Measurements from ENCODE around the gene RBM38. TPM values are rescaled to one million over a fixed set of nuclear protein-coding genes. Genes with fewer than 3 reads are reported as not detected.

Gene RBM38
- total and polyA plus RNA-seq, 3 donors from 2014 or later: 69.6 to 114 (median 108) TPM

DNA sequence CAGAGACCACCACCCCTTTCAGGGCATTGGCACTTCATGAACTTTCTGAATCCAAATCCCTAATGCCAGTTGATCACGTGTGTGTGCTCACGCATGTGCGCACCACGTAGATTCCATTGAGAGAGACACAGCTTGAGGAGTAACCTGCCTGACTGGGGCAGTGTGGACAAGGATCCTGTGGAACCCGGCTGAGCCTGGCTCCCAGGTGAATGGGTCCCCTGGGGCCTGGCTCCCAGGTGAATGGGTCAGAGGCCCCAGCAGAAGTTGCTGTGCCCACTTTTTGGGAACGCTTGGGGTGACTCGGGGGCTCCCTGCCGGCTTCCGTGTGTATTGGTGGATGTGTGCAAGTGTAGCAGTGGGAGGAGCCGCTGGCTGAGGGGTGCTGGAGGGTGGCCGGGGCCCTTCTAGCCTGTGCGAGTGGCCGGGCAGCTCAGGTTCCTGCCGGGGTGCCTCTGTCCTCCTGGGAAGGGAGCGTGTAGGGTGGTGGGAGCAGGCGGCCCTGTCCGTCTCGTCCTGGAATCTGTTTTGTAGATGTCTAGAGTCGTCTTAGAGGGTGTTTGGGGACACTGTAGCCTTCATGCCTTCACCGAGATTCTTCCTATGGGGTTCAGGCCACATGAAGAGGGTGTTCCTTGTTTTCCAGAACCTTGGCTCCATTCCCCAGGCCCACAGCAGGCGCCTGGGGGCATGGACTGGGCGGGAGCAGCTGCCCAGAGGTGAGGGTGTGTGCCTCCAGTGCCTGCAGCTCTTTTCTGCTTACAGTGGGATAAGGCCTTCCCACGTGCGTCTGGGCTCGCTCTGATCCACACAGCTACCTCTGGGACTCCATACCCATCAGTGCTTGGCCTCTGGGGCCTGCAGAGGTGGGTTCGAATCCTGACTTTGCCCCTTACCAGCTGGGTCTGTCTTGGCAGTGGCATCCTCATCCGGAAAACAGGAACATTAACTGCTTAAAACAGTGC is 3.2 kb downstream of the RBM38 start:
- intact Hi-C loops (cut with DNase I; ENCODE audit: low total_unique reads): loop anchor here (10.0 kb wide), 1 partner anchor 50 kb away; no protein-coding TSS in a partner anchor
- DNase-seq: no peak
- H3K9me3 ChIP-seq: no peaks in the 10 kb centered on the region
- no peaks in the 10 kb centered on the region for H3K27me3 ChIP-seq
- peak overlapping the region; percentile 55 to 85 for H3K27ac ChIP-seq
- no peak overlapping the region for H3K4me3 ChIP-seq
- no peak for TF ChIP-seq POLR2A (IDR thresholded peaks at IDR 0.05)
- TF ChIP-seq, protein P1, sequence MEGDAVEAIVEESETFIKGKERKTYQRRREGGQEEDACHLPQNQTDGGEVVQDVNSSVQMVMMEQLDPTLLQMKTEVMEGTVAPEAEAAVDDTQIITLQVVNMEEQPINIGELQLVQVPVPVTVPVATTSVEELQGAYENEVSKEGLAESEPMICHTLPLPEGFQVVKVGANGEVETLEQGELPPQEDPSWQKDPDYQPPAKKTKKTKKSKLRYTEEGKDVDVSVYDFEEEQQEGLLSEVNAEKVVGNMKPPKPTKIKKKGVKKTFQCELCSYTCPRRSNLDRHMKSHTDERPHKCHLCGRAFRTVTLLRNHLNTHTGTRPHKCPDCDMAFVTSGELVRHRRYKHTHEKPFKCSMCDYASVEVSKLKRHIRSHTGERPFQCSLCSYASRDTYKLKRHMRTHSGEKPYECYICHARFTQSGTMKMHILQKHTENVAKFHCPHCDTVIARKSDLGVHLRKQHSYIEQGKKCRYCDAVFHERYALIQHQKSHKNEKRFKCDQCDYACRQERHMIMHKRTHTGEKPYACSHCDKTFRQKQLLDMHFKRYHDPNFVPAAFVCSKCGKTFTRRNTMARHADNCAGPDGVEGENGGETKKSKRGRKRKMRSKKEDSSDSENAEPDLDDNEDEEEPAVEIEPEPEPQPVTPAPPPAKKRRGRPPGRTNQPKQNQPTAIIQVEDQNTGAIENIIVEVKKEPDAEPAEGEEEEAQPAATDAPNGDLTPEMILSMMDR (IDR thresholded peaks at IDR 0.05): no peak
- no peaks in the 10 kb centered on the region for H3K36me3 ChIP-seq (ENCODE audit: low read depth, missing control alignments)
- H3K4me1 ChIP-seq: peaks cover 76% of the 10 kb centered on the region
- 65 to 73% methylated on average over 19 to 27 of the region's 27 CpGs for WGBS, 2 donors

DNA sequence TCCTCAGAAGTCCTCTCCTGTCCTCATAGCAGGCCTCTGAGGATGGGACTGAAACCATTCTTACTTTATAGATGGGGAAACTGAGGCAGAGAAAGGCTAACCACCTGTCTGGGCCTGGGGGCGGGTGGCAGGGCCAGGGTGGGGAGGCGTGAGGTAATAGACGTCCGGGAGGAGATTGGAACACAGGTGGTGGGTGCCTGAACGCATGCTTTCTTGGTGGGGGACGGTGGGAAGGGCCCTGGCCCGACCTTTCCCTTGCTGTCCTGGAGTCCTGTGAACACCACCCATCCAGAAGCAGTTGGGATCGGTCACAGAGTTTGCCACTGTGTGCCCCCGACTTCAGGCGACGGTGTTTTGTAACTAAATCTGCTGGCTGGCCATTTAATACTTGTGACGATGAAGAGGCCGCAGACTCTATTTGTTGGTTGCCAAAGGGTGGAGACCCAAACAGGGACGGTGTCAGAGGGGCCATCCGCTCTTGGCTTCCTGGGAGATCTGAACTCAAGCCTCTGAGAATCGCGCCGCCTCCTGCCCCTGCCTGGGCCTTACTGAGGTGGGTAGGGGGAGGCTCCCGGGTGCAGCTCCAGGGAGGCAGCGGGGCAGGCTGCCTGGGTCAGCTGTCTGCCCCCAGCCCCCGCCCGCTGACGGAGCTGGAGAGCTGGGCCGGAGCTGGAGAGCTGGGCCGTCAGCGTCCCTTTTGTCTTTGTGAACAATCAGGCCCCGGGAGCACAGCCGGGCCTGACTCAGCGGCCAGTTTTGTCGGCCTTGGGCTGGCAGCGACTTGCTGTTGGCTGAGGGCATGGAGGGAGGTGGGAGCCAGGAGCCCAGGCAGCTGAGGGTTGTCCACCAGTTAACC is 4.1 kb downstream of the RBM38 start:
- H3K27me3 ChIP-seq: no peaks in the 10 kb centered on the region
- H3K36me3 ChIP-seq (ENCODE audit: low read depth, missing control alignments): no peaks in the 10 kb centered on the region
- intact Hi-C loops (cut with DNase I; ENCODE audit: low total_unique reads): loop anchor here (10.0 kb wide), 1 partner anchor 49 kb away; no protein-coding TSS in a partner anchor
- H3K9me3 ChIP-seq: no peaks in the 10 kb centered on the region
- no peak overlapping the region for H3K4me3 ChIP-seq
- H3K4me1 ChIP-seq: peaks cover 76% of the 10 kb centered on the region
- peak overlapping the region; percentile 55 to 85 for H3K27ac ChIP-seq
- peak; percentile 85 for DNase-seq
- TF ChIP-seq POLR2A (IDR thresholded peaks at IDR 0.05): no peak
- TF ChIP-seq, protein P1 (IDR thresholded peaks at IDR 0.05): no peak
- WGBS, 2 donors: 45 to 47% methylated on average over 19 to 31 of the region's 31 CpGs

DNA sequence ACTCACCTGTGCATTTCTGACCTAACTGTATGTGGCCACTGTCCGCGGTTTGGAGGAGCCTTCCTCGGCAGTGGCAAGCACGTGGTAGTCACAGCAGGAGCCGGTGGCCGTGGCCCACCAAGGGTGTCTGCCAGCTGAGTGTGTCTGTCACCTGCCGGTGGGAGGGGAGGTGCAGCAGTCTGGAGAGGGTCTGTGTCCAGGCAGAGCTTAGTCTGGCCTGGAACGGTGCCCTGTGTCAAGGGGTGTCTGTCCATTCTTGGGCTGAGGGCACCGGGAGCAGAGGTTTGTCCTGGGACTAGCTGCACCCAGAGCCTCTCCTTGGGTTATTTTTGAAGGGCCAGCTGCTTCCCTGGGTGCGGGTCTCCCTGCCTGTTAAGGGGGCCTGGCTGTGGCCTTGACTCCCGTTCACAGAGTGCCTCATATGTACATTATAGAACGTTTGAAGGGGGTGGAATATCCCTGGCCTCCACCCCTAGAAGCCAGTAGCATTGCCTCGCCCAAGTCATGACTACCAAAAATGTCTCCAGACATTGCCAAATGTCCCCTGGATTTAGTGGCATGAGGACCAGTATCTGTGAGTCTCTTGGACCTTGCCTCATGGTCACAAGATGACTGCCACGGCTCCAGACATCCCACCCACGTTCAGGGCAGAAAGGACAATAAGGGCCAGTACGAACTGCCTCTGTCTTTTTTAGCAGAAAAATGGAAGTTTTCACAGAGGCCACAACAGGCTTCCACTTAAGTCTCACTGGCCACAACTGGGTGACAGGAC is 5.2 kb downstream of the RBM38 start:
- Histone ChIP-seq H3K27me3 (no peaks in the 10 kb centered on the region), H3K4me3 (no peak overlapping the region), H3K9me3 (no peaks in the 10 kb centered on the region), H3K27ac (peak overlapping the region; percentile 51 to 85), H3K36me3 (ENCODE audit: low read depth, missing control alignments) (no peaks in the 10 kb centered on the region), H3K4me1 (peaks cover 80% of the 10 kb centered on the region)
- 84 to 89% methylated on average over 8 to 15 of the region's 16 CpGs for WGBS, 2 donors
- intact Hi-C loops (cut with DNase I; ENCODE audit: low total_unique reads): loop anchor here (10.0 kb wide), 1 partner anchor 48 kb away; no protein-coding TSS in a partner anchor
- no peak for DNase-seq
- no peak for TF ChIP-seq POLR2A (IDR thresholded peaks at IDR 0.05)
- TF ChIP-seq, protein P1 (IDR thresholded peaks at IDR 0.05): no peak

DNA sequence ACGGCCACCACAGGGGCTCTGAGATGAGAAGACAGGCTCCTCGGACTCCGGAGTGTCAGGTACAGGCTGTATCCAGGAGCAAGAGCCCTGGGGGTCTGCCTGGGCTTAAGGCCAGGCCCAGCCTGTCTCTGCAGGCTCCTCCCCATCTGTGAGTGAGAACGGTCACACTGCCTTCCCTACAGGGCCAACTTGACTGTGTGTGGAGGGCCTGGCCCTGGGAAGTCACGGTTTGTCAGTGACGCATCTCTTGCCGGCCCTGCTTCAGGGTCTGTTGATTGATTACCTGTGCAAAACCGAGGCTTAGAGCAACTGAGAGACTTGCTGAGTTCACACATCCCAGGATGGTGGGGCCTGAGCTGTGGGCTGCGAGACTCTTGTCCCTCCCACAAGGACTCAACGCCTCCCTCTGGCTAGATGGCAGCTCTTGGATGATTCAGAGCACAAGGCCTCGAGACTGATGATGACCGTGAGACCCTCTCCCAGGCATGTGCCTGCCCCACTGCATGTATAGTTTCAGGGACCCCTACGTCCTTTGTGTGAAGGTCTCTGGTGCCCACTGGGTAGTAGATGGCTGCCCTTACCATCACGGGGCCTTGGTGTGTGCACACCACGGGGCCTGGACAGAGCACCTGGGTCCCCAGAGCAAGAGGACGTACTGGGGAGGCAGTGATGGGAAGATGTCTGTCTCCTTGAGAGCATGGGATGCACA is 5.9 kb downstream of the RBM38 start:
- no peaks in the 10 kb centered on the region for H3K27me3 ChIP-seq
- no peaks in the 10 kb centered on the region for H3K36me3 ChIP-seq (ENCODE audit: low read depth, missing control alignments)
- no peak for DNase-seq
- H3K4me1 ChIP-seq: peaks cover 81% of the 10 kb centered on the region
- H3K4me3 ChIP-seq: no peak overlapping the region
- intact Hi-C loops (cut with DNase I; ENCODE audit: low total_unique reads): loop anchor here (10.0 kb wide), 1 partner anchor 48 kb away; no protein-coding TSS in a partner anchor
- TF ChIP-seq, protein P1 (IDR thresholded peaks at IDR 0.05): no peak
- TF ChIP-seq POLR2A (IDR thresholded peaks at IDR 0.05): no peak
- peak overlapping the region; percentile 51 to 85 for H3K27ac ChIP-seq
- no peaks in the 10 kb centered on the region for H3K9me3 ChIP-seq
- 66 to 85% methylated on average over 10 to 16 of the region's 16 CpGs for WGBS, 2 donors

All from testis (tissue), 3 donors.